ENCODE data around the gene SLC35A3.

GRCh38 chr1:100080331-100080730, 110.5 kb downstream of the SLC35A3 start:
- TF ChIP-seq CTCF (IDR thresholded peaks at IDR 0.05), result no peak
- TF ChIP-seq EZH2 (IDR thresholded peaks at IDR 0.05), result no peak
- no peak for TF ChIP-seq EZH2phosphoT487 (IDR thresholded peaks at IDR 0.05)

All from neural progenitor cell (in vitro differentiated cells).